Left lobe of liver (tissue), 2 donors: Measurements from ENCODE around the gene SRPK3. TPM values are rescaled to one million over a fixed set of nuclear protein-coding genes. Genes with fewer than 3 reads are reported as not detected.
A peak's percentile ranks its signal among the peaks of the same experiment; 100 is the strongest.

Experiments
- ATAC-seq: fragments of 200-7000 bp; cut with Tn5 transposase; one replicate; pipeline ENCODE4 v1.9.1; 2020; ENCODE audit warnings: mild to moderate bottlenecking, moderate library complexity
- DNase-seq: peaks from one replicate; pipeline ENCODE4 v3.0.0-alpha.2; 2020; ENCODE audit warnings: low spot score
- total RNA-seq: library from RNA; stranded (reverse); gene quantifications from one replicate; pipeline ENCODE4 v1.2.1, GENCODE V29; 2021
- donor health status: DM: no; HTN: no; CAD: no; lungs with moderate emphysema.
- donor health status: DM: no; HTN: yes; CAD: no.

Gene SRPK3
- total RNA-seq, 1 donor from 2014 or later: not detected

DNA sequence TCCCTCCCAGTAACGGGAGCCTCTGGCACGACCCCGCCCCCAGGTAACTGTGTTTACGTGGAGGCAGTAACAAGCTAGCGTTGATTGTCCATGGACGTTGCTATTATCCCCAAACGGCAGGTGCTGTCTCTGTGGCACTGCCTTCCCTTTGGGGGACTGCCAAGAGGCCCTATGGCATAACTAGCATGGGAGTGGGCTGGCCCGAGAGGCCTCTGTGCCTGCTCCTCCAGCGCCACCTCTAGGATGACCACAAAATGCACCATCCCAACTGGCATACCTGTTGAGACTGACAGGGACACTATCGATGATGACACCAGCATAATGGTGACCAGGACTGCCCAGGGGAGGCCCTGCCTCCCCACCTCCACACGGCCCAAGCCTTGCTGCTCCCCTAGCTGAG lies 1.5 kb downstream of the SRPK3 start:
- no peak for DNase-seq
- no peak for ATAC-seq

DNA sequence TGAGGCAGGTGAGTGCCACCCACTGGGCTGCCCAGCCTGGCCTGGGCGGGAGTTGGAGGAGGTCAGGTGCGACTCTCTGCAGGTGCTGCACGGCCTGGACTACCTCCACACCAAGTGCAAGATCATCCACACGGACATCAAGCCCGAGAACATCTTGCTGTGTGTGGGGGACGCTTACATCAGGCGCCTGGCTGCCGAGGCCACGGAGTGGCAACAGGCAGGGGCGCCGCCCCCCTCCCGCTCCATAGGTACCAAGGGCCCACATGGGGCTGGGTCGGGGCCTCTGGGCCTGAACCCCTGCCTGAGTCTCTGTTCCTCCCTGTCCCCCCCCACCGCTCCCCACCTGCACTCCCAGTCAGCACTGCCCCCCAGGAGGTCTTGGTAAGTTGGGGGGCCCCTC lies 2.0 kb downstream of the SRPK3 start:
- ATAC-seq (no peak), DNase-seq (no peak)

DNA sequence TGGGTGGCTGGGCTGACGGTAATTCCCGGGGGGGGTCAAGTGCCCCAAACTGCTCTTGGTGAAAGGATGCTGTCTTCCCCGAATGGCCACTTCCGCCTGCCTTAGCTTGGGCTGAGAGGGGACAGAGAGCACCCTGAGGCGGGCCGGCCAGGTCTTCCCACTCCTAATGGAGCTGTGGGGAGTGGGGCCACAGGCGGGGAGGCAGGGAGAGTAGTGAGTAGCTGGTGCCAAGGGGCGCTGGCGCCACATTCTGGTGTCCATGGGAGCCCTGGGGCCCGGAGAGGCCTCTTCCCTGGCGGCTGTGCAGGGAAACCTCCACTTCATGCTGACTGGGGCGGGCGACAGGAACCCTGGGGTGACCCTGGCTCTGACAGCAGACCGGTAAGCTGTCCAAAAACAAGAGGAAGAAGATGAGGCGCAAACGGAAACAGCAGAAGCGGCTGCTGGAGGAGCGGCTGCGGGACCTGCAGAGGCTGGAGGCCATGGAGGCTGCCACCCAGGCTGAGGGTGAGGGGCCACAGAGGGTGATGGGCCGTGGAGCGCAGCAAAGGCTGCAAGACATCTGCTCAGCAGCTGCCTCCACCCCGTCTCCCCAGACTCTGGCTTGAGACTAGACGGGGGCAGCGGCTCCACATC lies 2.7 kb downstream of the SRPK3 start:
- no peak for ATAC-seq
- no peak for DNase-seq

DNA sequence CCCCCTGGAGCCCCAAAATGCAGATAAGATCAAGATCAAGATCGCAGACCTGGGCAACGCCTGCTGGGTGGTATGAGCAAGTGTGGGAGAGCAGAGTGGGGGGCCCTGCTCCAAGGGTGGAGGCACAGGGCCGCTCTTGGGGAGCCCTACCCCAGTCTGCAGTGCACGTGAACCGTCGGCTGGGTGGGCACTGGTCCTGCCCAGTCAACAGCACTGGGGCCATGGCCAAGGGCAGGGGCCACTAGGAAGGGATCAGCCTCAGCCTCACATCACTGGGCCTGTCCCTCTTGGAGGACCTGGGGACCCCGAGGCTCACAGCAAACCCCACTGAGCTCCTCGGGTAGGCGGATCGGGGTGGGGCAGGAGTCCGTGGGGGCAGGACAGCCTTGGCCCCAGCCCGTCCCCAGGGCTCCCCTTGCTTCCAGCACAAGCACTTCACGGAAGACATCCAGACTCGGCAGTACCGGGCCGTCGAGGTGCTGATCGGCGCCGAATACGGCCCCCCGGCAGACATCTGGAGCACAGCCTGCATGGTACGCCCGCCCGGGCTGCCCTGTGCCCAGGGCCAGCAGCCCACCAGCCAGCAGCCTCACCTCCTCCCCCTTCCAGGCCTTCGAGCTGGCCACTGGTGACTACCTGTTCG lies 3.6 kb downstream of the SRPK3 start:
- ATAC-seq (no peak), DNase-seq (no peak)

DNA sequence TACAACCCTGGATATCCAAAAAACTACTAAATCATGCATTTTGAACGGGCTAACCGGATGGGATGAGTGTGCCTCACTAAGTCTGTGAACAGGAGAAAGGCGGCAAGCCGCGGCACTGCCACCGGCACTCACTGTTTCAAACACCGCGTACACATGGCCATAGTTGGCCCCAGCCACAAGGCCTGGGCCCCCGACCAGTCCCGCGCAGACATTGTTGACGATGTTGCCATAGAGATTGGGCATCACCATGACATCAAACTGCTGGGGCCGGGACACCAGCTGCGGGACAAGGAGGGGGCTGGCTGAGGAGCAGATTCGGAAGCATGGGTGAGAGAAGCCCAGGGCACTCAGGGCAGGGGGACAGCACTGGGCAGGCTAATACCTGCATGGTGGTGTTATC lies 5.8 kb downstream of the SRPK3 start:
- no peak for ATAC-seq
- DNase-seq: no peak

DNA sequence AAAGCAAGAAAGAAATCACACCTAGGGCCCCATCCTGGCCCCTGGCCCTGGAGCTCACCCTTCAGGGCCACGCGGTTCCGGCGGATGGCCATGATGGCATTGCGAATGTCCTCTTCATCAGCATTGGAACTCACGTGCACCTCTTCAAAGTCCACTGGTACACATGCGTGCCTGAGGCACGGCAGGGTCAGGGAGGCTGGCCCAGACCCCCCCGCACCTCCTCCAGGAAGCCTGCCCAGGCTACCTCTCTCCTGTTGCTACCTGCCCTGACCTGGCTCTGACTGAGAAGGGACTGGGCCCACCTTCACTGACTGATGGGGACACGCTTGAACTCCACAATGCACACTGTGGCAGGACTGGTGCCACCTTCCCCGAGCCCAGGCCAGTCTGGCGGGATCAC lies 8.8 kb downstream of the SRPK3 start:
- ATAC-seq (no peak), DNase-seq (no peak)

DNA sequence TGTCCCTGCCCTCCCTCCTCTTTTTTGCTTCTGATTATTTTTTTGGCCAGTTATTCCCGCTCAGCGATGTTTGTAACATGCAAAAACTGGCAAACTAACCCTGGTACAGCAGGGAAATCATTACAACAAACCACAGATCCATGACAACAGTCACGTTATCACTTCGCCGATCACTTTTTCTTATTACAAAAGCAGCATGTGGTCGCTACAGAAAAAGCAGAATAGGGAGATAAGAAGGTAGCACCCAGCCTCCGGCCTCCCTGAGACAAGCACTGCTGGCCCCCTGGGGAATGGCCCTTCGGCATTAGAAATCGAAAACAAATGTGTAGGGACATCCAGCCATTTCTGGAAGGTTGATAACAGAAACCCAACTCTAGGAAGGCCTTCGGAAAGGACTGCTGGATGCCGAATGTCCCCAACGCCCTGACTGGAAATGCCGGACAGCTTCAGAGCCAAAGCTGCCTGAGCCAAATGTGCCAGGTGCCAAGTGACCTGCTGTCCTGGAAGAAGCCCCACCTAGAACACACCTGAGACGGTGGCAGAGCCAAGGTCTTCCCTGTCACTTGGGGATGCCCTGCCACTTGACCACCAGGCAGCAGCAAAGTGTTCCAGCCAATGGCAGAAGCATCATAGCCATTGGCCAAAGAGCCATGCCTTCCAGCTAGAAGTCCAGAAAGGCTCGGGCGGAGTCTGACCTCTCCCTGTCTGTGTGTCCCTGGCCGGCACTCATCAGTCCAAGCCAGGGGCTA lies 10.4 kb downstream of the SRPK3 start:
- ATAC-seq (no peak), DNase-seq (no peak)

DNA sequence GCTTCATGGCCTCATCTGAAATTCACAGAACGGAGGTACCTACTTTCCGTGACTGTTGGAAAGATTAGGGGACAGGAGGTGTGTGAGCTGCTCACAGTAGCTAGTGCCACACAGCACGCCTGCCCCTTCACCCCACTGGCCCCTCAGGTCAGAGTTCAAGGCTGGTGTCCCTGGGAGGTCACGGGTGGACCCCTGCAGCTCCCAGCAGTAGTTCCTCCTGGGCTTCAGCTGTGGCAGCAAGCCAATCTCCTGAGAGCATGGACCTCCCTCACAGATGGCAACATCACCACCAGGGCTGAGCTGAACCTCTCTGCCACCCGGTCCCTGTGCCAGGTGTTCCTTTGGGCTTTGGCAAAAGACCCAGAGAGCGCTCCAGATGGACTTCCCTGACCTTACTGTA lies 11.5 kb downstream of the SRPK3 start:
- DNase-seq (no peak), ATAC-seq (no peak)

DNA sequence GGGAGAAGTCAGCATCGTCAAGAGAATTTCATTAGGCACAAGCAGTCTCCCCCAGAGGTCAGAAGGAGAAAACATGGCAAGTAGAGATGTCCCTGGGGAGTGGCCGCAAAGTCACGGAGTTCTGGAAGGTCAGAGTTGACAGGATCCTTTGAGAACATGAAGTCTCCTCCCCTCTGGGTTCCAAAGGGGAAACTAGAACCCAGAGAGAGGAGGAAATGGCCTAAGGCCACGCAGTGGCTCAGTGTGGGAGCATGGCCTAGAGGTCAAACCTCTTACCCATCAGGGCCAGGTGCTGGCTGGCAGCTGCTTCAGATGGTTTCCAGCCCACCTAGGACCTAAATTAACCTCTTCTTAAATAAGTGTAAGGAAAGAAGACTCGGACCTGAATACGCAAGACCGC lies 12.4 kb downstream of the SRPK3 start:
- DNase-seq: no peak
- ATAC-seq: peak; percentile 31

DNA sequence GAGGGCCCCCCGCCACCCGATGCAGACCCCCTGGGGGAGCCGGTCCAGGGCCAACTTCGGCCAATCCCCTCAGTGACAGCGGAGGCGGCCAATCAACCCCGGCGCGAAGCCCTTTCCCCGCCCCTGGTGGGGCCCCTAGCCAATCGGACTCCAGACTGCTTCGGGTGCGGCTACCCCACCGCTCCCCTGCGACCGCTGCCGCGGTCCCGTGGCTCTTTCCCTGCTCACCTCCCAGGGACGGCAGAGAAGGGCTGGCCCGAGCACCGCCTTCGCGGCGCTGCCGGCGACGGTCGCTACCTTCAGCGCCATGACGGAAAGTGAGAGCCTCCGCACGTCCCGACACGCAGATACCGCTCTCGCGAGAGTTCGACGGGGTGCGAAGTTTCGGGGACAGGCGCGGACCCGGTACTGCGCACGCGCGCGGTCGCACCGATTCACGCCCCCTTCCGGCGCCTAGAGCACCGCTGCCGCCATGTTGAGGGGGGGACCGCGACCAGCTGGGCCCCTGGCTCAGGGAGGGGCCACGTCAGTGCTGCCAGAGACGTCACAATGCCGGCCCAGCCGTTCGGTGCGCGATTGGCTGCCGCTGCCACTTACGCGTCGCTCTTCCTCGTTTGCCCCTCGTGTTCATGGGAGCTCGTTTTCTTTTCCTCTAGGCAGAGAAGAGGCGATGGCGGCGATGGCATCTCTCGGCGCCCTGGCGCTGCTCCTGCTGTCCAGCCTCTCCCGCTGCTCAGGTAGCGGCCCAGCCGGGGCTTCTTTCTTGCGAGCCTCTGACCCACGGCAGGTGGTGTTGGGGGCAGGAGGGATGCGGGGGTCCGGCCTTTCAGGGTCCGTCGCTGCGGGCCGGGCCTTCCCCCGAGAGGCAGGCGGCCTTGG lies 13.4 kb downstream of the SRPK3 start, which contains the start of the genes IDH3G and SSR4:
Gene IDH3G, minus strand, starts transcription at position 358 of the 879 bp plus-strand sequence. Its CDS starts 49 bp downstream, at position 309.
Gene SSR4, plus strand, starts transcription at position 651 of the 879 bp plus-strand sequence. Its CDS starts 20 bp downstream, at position 671.
- DNase-seq (peak; percentile 92), ATAC-seq (peak; percentile 91)

DNA sequence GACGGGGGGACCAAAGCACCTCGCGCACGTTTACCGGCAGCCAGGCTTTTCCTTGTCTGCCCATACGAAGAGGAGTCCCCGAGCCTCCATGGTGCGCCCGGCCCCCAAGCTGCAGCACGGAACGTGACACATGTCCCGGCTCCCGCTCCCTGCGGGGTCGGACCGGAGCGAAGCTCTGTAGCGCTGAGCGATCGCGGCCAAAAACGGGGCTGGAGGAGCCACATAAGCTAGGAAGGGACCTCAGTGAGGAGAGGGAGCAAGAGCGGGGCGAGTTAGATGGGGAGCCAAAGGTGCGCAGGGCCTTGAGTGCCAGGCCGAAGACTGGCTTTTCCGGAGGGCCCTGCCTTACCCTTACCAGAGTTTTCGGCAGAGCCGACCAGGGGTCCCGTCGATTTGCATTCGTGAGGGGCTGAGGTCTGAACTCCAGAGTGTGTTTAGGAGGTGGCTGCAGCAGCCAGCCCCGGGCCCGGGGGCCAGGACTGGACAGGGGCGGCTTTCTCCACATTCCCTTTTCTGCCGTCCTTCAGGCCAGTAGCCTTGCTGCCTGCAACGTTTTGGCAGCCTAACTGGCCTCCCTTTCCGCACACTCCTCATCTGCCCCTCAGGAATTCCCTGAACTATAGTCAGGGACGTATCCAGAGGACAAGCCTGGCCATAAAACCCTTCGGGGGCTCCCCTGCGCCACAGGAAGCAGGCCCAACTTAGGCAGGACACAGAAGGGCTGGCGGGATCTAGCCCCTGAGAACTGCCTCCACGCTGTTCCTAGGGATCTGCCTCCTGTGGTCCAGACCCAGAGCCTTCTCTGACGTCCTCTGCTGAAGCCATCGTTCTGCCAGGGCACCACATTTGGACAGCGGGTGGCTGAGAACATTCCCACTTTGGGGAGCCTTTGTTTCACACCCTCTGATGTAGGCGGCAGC lies 14.3 kb downstream of the SRPK3 start:
- ATAC-seq (no peak), DNase-seq (no peak)

DNA sequence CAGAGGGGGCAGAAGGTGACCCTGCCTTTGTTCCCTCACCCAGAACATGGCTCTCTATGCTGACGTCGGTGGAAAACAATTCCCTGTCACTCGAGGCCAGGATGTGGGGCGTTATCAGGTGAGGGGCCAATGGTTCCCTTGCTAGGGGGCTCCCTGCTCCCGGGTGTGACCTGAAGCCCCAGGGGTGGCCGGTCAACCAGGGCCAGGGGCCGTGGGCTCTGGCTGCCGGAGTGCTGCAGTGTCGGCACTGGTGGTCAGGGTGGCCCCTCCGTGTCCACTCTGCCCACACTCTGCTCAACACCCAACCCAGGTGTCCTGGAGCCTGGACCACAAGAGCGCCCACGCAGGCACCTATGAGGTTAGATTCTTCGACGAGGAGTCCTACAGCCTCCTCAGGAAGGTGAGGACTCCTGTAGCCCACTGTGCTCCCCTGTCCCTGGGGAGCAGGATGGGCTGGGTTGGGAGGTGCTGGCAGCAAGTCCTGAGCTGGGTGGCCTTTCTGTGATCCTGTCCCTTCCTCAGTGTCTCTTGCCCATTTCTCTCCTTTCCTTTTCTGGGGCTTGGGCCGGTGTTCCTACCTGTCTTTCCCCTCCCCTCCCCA lies 16.7 kb downstream of the SRPK3 start:
- no peak for DNase-seq
- ATAC-seq: no peak

DNA sequence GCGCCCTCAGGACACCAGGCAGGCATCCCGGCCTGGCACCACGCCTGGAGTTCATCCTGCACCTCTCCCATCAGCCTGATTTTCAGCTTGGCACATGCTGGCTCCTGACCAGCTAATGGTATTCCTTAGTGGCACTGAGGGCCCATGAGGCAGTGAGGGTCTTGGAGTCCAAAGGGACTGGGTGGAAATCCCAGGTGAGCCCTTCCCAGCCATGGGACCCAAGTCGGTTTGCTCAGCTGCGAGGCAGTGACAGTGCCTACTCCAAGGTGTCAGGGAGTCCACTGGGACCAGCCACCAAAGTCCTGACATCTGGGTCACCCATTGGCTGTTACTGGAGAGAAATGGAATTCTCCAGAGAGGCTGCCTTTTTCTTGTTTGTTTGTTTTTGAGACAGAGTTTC lies 18.5 kb downstream of the SRPK3 start:
- DNase-seq (no peak), ATAC-seq (no peak)

DNA sequence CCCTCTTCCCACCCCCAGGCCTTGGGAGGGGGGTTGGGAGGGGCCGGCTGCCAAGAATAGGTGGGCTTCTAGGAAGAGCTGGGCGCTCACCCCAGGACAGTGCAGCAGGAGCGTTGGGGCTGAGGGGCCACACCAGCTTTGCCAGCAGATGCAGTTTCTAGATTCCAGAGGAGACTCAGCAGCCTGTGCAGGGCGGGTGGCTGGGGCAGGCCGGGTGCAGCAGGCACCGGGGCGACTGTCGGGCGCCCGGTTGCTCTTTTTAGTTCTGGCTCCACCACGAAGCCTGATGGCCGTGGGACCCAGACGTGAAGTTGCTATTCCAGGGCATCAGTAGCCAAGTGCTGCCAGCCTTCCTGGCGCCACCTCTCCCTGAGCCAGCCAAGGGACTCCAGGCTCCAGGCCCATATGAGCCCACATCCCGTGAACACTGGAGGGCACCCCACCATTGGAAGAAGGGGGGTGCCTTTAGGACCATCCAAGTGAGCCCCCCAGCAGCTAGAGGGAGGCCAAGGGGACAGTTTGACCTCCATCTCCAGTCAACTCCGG lies 19.4 kb downstream of the SRPK3 start:
- DNase-seq: no peak

DNA sequence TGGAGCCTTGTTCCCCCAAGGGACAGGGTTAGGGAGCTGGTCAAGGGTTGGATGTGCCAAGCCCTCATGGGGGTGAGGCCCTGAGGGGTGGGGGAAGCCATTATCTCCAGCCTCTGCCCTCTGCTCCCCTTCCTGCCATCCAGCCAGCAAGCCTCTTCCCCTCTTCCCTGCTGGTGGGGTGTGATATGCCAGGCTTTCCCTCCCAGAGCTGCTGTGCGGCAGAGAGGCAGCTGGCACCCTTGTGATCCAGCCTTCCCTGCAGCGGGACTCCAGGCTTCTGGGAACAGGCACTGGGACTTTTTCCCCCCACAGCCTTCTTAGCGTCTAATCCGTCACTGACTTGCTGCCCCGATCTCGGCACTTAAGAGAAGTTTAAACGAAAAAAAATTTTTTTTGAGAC lies 19.9 kb downstream of the SRPK3 start:
- no peak for DNase-seq
- no peak for ATAC-seq

More for the DNA sequence above, 19.4 kb downstream of the SRPK3 start:
- ATAC-seq: peak; percentile 27

DNA sequence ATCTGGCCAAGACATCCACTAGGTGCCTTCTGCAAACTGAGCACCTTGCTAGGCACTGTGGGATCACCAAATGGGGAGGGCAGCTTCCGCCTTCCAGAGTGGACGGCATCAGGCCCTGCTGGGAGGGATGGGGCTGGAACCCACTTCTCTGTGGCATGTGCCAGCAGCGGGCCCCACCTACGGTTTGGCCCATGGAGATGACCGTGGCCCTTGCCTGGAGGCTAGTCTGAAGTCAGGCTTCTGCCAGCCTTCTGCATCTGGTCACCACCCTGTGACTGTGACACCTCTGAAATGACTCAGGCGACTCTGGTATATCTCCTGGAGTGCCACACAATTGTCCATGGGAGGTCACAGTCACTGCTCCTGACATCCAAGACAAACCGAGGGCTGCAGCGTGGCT lies 20.8 kb downstream of the SRPK3 start:
- DNase-seq (no peak), ATAC-seq (no peak)

DNA sequence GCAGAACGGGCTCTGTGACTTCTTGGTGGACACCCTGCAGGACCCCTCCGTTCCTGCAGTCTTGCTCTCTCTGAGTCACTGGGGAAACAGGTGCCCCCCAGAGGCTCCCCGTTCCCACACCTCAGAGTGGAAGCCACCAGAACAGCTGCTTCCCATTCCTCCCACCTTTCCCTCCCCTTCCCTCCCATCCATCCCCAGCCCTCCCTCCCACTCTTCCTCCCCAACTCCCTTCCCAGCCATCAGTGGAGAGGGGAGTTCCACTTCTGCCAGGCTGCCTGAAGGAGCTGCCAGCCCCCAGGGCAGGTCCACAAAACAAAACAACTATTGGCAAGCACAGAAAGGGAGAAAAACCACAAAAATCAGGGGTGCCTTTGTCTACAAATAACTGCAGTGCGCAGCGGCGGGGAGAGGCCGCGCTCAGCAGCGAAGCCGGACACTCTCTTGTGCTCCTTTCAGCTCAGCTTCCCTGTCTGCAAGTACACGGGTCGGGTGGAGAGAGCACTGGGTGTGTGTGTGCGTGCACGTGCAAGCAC lies 21.7 kb downstream of the SRPK3 start:
- no peak for DNase-seq

DNA sequence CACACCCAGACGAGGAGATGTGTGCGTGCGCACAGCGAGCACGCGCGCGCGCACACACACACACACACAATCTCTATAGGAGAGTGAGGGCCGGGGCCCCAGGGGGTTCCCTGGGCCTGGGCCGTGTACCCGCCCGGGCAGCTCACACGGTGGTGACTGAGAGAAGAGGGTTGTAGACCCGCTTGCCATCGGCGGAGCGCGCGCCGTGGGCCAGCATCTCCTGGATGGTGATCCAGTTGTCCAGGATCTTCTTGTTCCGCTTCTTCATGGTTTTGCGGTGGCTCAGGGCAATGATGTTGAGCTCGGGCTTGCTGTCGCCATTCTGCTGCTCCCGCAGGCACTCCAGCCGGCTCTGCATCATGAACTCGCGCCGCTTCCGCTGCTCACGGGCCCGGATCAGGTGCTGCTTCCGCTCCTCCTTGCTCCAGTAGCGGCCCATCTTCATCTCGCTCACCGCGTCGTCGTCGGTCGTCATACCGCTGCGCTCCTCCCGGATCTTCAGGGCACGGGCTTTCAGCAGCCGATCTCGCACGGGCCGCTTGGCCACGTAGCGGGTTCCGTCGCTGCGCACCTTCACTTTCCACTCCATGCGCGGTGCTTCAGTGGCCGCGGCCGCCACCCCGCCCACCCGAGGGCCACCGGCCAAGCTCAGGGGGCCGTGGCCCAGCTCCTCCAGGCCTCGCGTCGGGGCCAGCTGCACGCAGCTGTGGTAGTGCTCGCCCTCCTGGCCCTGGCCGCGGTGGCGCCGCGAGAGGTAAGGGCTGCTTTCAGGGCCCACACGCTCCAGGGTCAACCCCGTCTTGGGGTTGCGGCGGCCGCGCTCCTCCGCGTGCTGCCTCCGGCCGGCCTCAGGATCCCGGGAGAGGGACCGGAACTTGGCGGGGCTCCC lies 22.6 kb downstream of the SRPK3 start:
- ATAC-seq: no peak
- no peak for DNase-seq

More for the DNA sequence above, 21.7 kb downstream of the SRPK3 start:
- ATAC-seq: no peak
